NCI-H146 treated with DMSO at 0.1 percent for 48 hours (cell line): ENCODE data around the gene ERMARD.

Experiments
- DNase-seq: peaks from one replicate; lab custom pipeline; 2025; ENCODE audit not compliant: unreplicated experiment; lab: John Stamatoyannopoulos, UW

Gene ERMARD

DNA sequence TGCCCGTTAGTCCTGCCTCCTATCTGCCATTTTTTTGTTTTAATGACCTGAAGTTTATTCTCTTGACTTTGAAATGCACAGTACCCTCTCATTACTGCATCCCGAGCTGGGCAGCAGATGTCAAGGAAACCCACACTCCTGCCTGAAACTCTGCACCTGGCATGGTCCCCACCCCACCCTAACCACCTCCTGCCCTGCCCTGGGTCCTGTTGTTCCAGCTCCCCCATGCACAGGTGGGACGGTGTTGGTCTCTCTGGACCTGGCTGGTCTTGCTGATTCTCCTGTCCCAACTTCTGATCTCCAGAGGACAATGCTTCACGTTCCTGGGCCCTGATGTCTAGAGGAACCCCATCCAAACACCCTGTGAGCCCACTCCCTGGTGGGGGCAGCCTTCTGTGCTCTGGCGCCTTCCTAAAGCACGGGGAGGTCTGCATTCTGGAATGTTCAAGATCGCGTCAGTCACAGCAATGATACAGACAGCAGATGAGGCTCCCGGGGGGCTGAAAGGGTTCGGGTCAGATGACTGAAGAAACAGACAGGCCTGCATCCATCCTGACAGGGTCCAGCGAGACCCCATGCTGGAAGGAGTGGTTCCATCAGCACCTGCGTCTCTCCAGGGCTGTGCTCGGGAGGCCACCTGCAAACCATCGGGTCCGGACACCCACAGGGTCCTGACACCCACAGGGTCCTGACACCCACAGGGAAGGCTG is 73.6 kb downstream of the ERMARD start:
- DNase-seq: no peak

DNA sequence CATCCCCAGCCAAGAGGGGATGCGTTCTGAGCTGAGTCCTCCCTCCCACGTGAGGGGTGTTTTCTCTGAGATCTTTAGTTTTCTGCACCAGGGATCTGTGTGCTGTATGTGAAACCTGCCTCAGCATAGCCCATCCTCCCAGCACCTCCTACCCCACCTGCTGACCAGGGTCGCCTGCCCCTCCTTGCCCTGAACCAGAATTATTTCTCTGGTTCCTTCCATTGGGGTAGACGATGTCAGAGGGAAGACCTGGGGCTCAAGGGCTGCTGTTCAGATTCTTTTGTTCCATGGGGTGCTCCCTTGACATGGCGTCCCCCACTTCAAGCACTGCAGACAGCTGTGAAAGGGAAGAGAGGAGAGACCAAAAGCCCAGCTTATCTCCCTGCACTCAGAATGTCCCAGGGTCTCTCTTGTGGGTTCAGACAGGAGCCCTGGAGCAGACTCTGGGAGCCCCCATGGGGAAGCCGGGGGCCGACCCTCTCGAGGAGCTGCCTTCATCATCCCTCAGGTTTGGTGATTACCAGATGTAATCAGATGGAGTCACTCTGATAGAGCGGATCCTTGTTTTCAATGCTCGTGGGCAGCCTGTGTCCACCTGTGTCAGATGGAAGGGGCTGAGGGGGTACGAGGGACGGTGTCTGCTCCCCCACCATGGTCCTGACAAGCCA is 74.3 kb downstream of the ERMARD start:
- DNase-seq: no peak

DNA sequence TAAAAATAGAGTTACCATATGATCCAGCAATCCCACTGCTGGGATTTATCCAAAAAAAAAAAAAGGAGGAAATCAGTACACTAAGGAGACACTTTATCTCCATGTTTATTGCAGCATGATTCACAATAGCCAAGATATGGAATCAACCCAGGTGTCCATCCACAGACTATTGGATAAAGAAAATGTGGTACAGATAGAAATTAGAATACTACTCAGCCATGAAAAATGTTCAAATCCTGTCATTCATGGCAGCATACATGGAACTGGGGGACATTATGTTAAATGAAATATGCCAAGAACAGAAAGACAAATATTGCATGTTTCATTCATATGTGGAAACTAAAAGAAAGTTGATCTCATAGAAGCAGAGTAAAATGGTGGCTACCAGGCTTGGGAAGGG is 75.3 kb downstream of the ERMARD start:
- no peak for DNase-seq

- DNase-seq: no peak
These were observed 75.9 kb downstream of the ERMARD start for GRCh38 chr6:169827290-169827717.

DNA sequence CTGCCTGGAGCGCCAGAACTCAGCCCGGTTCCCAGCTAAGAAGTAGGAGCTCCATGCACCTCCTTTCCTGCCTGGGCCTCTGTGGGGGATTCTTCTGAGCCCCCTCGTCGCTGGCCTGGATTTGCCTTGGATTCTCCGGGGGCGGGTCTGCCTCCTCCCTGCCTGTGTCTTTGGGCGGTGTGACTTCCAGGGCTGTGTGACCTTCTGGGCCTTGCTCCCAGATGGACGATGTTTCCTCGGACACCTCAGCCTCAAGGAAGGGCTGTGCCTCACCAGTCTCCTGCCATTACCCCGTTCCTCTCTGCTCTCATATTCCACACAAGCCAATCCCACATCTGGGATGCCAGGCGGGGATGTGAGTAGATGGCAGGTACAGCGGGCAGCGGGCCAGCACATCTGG is 76.8 kb downstream of the ERMARD start:
- DNase-seq: no peak

- DNase-seq: no peak
These were observed 78.4 kb downstream of the ERMARD start for GRCh38 chr6:169829786-169830185.

DNA sequence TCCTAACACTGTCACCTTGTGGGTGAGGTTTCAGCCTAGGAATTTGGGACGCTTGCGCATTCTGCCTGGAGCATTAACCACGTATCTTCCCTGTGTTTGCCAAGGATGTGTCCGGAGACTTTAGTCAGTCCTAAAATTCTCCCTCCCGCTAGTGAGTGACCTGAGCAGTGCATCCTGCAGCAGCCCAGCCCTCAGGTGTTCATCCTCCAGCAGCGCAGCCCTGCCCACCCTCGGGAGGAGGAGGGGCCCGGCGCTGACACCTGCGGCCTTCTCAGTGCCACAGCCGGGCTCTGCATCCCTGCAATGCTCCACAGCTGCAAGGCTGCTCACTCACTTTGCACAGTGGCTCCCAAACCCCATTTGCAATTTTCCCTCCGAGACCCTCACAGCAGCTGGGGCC is 79.5 kb downstream of the ERMARD start:
- DNase-seq: no peak
